Measurements from ENCODE around the gene STX18. TPM values are rescaled to one million over a fixed set of nuclear protein-coding genes. Genes with fewer than 3 reads are reported as not detected.

Gene STX18
- total and polyA plus RNA-seq, 4 donors = 10.2 to 17.1 (median 12.4) TPM

DNA sequence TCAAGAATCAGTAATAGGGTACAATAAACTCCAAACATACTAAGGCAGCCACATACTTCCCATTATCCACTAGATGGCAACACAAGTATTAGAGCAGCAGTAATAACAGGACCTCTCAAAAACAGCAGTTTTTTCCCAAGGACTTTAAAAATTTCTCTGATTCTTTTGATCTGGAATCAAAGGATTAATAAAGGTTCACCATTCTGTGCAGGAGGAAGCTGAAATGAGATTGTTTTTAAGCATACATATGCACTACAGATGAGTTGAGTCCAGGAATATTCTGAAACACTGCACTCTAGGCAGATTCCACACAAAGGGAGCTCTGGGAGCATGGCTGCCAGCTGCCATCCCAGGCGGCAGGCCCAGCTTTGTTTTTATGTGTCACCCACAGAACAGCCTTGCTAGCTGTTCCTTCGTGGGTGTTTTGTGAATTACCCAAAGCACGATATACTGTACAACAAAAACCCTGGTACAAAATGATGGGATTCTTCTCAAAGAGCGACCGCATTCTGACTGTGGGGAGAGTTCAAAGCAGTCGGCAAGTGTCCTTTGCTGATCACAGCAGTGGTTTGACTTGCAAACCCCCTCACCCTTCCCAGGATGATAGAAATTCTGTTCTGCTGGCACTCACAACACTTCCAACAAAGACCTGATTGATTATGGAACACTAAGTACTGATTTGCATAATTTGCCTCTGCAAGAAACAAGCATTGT is 61.0 kb downstream of the STX18 start:
- WGBS = 86% methylated on average over 6 of the region's 6 CpGs
- H3K27ac ChIP-seq (ENCODE audit: low read depth in 1 of 2, low read length in 2 of 2) = no peak overlapping the region
- DNase-seq (ENCODE audit: low spot score) = no peak

DNA sequence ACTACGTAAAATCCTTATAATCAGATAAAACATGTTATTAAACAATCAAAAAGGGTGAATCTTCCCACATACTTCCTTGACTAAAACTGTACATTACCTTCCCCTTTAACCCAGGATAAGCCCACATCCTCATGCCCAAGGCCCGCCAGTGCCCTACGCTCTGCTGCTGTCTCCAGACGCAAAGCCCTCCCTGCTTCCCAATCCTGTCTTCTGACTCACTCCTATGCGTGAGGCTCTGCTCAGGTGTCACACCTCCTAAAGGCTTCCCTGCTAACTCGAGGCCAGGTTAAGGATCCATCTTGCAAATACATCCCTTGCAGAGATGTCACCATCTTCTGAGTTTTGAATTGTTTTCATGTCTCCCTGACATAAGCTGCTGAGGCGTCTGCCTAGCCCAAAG is 61.6 kb downstream of the STX18 start:
- Histone ChIP-seq H3K9me3 (ENCODE audit: control insufficient read depth in 4 of 4, low read length in 3 of 4) (no peaks in the 10 kb centered on the region), H3K4me1 (ENCODE audit: control insufficient read depth in 4 of 4, insufficient read depth in 4 of 4, low read length in 3 of 4) (peaks cover 0 to 14% (median 11%) of the 10 kb centered on the region in 4 donors), H3K4me3 (ENCODE audit: low read depth in 1 of 3, low read length in 3 of 3) (no peak overlapping the region), H3K27ac (ENCODE audit: low read depth in 1 of 2, low read length in 2 of 2) (no peak overlapping the region), H3K36me3 (ENCODE audit: control insufficient read depth in 4 of 4, insufficient read depth in 3 of 4, low read depth in 1 of 4, low read length in 3 of 4) (no peaks in the 10 kb centered on the region), H3K27me3 (ENCODE audit: control insufficient read depth in 4 of 4, insufficient read depth in 4 of 4, low read length in 3 of 4) (no peaks in the 10 kb centered on the region), H3K9ac (ENCODE audit: low read depth in 1 of 2, low read length in 2 of 2) (no peak overlapping the region)
- DNase-seq (ENCODE audit: low spot score) = no peak
- 88% methylated on average over 7 of the region's 7 CpGs for WGBS
- TF ChIP-seq RAD21 (IDR thresholded peaks at IDR 0.05) (no peak), YY1 (IDR thresholded peaks at IDR 0.05) (no peak), HNF4G (IDR thresholded peaks at IDR 0.05) (no peak), JUND (IDR thresholded peaks at IDR 0.05) (no peak), FOXA2 (IDR thresholded peaks at IDR 0.05) (no peak), SP1 (IDR thresholded peaks at IDR 0.05) (no peak), GABPA (IDR thresholded peaks at IDR 0.05 in 1 of 2, conservative IDR thresholded peaks at IDR 0.05 in 1 of 2) (no peak), FOXA1 (IDR thresholded peaks at IDR 0.05) (no peak), NR2F2 (IDR thresholded peaks at IDR 0.05) (no peak), HNF4A (conservative IDR thresholded peaks at IDR 0.05) (no peak)
- TF ChIP-seq, protein P1, sequence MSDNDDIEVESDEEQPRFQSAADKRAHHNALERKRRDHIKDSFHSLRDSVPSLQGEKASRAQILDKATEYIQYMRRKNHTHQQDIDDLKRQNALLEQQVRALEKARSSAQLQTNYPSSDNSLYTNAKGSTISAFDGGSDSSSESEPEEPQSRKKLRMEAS (IDR thresholded peaks at IDR 0.05) = no peak
- TF ChIP-seq, protein P2, sequence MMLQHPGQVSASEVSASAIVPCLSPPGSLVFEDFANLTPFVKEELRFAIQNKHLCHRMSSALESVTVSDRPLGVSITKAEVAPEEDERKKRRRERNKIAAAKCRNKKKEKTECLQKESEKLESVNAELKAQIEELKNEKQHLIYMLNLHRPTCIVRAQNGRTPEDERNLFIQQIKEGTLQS (IDR thresholded peaks at IDR 0.05) = no peak
- TF ChIP-seq, protein P3, sequence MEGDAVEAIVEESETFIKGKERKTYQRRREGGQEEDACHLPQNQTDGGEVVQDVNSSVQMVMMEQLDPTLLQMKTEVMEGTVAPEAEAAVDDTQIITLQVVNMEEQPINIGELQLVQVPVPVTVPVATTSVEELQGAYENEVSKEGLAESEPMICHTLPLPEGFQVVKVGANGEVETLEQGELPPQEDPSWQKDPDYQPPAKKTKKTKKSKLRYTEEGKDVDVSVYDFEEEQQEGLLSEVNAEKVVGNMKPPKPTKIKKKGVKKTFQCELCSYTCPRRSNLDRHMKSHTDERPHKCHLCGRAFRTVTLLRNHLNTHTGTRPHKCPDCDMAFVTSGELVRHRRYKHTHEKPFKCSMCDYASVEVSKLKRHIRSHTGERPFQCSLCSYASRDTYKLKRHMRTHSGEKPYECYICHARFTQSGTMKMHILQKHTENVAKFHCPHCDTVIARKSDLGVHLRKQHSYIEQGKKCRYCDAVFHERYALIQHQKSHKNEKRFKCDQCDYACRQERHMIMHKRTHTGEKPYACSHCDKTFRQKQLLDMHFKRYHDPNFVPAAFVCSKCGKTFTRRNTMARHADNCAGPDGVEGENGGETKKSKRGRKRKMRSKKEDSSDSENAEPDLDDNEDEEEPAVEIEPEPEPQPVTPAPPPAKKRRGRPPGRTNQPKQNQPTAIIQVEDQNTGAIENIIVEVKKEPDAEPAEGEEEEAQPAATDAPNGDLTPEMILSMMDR (IDR thresholded peaks at IDR 0.05; ENCODE audit: low read depth, low read length, missing input control) = no peak

More for the DNA sequence above, 61.0 kb downstream of the STX18 start:
- Histone ChIP-seq H3K36me3 (ENCODE audit: control insufficient read depth in 4 of 4, insufficient read depth in 3 of 4, low read depth in 1 of 4, low read length in 3 of 4) (no peaks in the 10 kb centered on the region), H3K4me1 (ENCODE audit: control insufficient read depth in 4 of 4, insufficient read depth in 4 of 4, low read length in 3 of 4) (peaks cover 0 to 14% (median 13%) of the 10 kb centered on the region in 4 donors), H3K9me3 (ENCODE audit: control insufficient read depth in 4 of 4, low read length in 3 of 4) (no peaks in the 10 kb centered on the region), H3K4me3 (ENCODE audit: low read depth in 1 of 3, low read length in 3 of 3) (no peak overlapping the region), H3K27me3 (ENCODE audit: control insufficient read depth in 4 of 4, insufficient read depth in 4 of 4, low read length in 3 of 4) (no peaks in the 10 kb centered on the region), H3K9ac (ENCODE audit: low read depth in 1 of 2, low read length in 2 of 2) (no peak overlapping the region)
- TF ChIP-seq TAF1 (conservative IDR thresholded peaks at IDR 0.05) (no peak), YY1 (IDR thresholded peaks at IDR 0.05) (no peak), NR2F2 (IDR thresholded peaks at IDR 0.05) (no peak), FOXA2 (IDR thresholded peaks at IDR 0.05) (no peak), EGR1 (IDR thresholded peaks at IDR 0.05; ENCODE audit: low read depth in 2 of 2) (no peak), SP1 (IDR thresholded peaks at IDR 0.05) (no peak), HNF4A (conservative IDR thresholded peaks at IDR 0.05) (no peak), JUND (IDR thresholded peaks at IDR 0.05) (no peak), RAD21 (IDR thresholded peaks at IDR 0.05) (peak; percentile 58 to 65), HNF4G (IDR thresholded peaks at IDR 0.05) (no peak)
- TF ChIP-seq, protein P3 (IDR thresholded peaks at IDR 0.05; ENCODE audit: low read depth, low read length, missing input control) = peak; percentile 24
- TF ChIP-seq, protein P2 (IDR thresholded peaks at IDR 0.05) = no peak
- TF ChIP-seq, protein P4, sequence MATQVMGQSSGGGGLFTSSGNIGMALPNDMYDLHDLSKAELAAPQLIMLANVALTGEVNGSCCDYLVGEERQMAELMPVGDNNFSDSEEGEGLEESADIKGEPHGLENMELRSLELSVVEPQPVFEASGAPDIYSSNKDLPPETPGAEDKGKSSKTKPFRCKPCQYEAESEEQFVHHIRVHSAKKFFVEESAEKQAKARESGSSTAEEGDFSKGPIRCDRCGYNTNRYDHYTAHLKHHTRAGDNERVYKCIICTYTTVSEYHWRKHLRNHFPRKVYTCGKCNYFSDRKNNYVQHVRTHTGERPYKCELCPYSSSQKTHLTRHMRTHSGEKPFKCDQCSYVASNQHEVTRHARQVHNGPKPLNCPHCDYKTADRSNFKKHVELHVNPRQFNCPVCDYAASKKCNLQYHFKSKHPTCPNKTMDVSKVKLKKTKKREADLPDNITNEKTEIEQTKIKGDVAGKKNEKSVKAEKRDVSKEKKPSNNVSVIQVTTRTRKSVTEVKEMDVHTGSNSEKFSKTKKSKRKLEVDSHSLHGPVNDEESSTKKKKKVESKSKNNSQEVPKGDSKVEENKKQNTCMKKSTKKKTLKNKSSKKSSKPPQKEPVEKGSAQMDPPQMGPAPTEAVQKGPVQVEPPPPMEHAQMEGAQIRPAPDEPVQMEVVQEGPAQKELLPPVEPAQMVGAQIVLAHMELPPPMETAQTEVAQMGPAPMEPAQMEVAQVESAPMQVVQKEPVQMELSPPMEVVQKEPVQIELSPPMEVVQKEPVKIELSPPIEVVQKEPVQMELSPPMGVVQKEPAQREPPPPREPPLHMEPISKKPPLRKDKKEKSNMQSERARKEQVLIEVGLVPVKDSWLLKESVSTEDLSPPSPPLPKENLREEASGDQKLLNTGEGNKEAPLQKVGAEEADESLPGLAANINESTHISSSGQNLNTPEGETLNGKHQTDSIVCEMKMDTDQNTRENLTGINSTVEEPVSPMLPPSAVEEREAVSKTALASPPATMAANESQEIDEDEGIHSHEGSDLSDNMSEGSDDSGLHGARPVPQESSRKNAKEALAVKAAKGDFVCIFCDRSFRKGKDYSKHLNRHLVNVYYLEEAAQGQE (IDR thresholded peaks at IDR 0.05) = no peak
- TF ChIP-seq, protein P1 (IDR thresholded peaks at IDR 0.05) = no peak

Data from liver (tissue), 9 donors.